ENCODE data around the gene CSF3.

The CSF3 gene

GRCh38 chr17:40024901-40025300 lies 9.7 kb downstream of the CSF3 start:
- TF ChIP-seq, protein P1, sequence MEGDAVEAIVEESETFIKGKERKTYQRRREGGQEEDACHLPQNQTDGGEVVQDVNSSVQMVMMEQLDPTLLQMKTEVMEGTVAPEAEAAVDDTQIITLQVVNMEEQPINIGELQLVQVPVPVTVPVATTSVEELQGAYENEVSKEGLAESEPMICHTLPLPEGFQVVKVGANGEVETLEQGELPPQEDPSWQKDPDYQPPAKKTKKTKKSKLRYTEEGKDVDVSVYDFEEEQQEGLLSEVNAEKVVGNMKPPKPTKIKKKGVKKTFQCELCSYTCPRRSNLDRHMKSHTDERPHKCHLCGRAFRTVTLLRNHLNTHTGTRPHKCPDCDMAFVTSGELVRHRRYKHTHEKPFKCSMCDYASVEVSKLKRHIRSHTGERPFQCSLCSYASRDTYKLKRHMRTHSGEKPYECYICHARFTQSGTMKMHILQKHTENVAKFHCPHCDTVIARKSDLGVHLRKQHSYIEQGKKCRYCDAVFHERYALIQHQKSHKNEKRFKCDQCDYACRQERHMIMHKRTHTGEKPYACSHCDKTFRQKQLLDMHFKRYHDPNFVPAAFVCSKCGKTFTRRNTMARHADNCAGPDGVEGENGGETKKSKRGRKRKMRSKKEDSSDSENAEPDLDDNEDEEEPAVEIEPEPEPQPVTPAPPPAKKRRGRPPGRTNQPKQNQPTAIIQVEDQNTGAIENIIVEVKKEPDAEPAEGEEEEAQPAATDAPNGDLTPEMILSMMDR (conservative IDR thresholded peaks at IDR 0.05; ENCODE audit: low read length): no peak
- H3K4me3 ChIP-seq (ENCODE audit: low read length): no peak overlapping the region
- DNase-seq (ENCODE audit: low read depth): no peak

- no peak for DNase-seq (ENCODE audit: low read depth)
- TF ChIP-seq, protein P1 (conservative IDR thresholded peaks at IDR 0.05; ENCODE audit: low read length): no peak
Observed at GRCh38 chr17:40025559-40025958, 10.3 kb downstream of the CSF3 start.

DNA sequence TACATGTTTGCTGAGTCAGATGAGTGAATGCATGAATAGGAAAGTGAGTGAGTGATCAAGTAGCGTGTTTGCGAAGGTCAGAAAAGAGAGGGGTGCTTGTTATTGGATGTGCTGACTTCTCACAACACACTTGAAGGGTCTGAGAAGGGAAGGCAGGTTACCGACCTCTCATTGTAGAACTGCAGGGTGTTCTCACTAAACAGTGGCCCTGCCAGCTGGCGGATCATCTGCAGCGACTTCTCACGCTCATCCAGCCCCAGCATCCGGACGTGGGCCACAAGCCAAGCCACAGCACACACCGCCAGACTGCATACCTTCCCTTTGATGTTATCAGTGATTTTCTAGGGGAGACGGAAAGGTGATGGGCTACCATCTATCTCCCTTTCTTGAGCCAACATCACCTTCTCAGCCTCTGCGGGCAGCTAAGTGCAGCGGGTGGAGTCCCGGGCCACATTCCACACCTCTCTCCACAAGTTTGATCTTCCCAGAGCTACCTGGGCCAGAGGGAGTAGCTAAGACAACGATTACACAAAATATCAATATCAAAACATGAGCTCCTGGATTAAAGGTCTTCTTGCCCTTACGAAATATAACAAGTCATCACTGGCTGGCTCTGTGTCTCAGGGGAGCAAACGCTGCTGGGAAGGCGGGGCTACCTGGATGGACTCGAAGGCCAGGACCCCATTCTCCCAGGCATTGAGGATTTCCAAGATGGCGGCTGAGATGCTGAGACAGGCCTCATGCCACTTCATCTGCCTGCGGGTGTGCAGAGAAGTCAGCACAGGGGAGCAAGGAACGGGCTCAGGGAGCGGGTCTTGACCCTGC lies 11.0 kb downstream of the CSF3 start:
- no peak overlapping the region for H3K4me3 ChIP-seq (ENCODE audit: low read length)
- TF ChIP-seq, protein P1 (conservative IDR thresholded peaks at IDR 0.05; ENCODE audit: low read length): no peak
- DNase-seq (ENCODE audit: low read depth): no peak

More at GRCh38 chr17:40025559-40025958, 10.3 kb downstream of the CSF3 start:
- H3K4me3 ChIP-seq (ENCODE audit: low read length): no peak overlapping the region

- TF ChIP-seq, protein P1 (conservative IDR thresholded peaks at IDR 0.05; ENCODE audit: low read length): peak; percentile 78
- H3K4me3 ChIP-seq (ENCODE audit: low read length): no peak overlapping the region
- DNase-seq (ENCODE audit: low read depth): peak; percentile 72
Observed at GRCh38 chr17:40026816-40027613, 11.8 kb downstream of the CSF3 start.

DNA sequence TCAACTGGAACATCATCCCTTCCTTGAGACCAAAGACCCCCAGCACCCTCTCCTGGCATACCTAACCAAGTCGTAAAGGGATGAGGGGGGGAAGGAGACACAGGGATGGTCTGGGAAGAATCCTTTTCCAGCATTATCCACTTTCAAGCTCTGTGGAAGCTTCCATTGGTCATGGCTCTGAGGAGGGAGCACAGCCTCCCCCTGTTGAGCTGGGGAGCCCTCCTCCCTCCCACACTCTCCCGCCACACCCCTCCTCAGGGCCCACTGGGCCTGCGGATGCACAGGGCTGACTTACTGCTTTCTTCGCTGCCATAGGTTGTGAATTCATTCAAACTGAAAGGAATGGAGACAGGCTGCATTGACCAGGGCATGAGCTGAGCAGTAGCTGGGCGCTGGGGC lies 12.4 kb downstream of the CSF3 start:
- no peak for DNase-seq (ENCODE audit: low read depth)
- TF ChIP-seq, protein P1 (conservative IDR thresholded peaks at IDR 0.05; ENCODE audit: low read length): no peak
- no peak overlapping the region for H3K4me3 ChIP-seq (ENCODE audit: low read length)

DNA sequence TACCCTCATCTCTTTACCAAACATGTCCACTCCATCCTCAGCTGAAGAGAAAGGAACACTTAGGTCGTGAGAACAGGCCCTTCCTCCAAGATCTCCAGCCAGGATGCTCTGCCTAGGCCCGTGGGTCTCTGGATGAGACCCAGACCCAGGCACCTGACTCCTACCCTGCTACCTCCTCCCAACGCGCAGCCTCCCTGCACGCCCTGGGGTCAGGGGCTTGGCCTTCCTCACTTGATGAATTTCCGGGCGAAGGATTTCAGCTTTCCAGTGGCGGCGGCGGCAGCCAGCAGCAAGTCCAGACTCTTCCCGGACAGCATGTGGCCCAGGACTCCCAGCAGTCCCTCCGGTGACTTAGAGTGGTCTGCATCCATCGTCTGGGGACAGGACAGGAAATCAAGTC lies 13.4 kb downstream of the CSF3 start:
- no peak for DNase-seq (ENCODE audit: low read depth)
- TF ChIP-seq, protein P1 (conservative IDR thresholded peaks at IDR 0.05; ENCODE audit: low read length): no peak
- no peak overlapping the region for H3K4me3 ChIP-seq (ENCODE audit: low read length)

Data from AG10803 (cell line).